Right cardiac atrium (tissue), 5 donors: Measurements from ENCODE around the gene PDGFRB. TPM values are rescaled to one million over a fixed set of nuclear protein-coding genes. Genes with fewer than 3 reads are reported as not detected.

Experiments
- ATAC-seq, 2 donors: fragments of 200-7000 bp; cut with Tn5 transposase; one replicate each; pipeline versions ENCODE4 v1.8.0 to v1.9.1; 2020; ENCODE audit warnings: moderate library complexity in 2 of 2, mild to moderate bottlenecking in 1 of 2
- DNase-seq, 3 donors: peaks; one replicate each; pipeline ENCODE4 v3.0.0-alpha.2; 2020
- H3K27ac ChIP-seq: one replicate; pipeline ENCODE4 v1.5.1; 2013; ENCODE audit warnings: mild to moderate bottlenecking, low read length, control low read depth, moderate library complexity
- H3K27me3 ChIP-seq: one replicate; pipeline ENCODE4 v1.6.1; 2013; ENCODE audit not compliant: control insufficient read depth, insufficient read depth
- H3K4me1 ChIP-seq: one replicate; pipeline ENCODE4 v1.6.1; 2013; ENCODE audit warnings: low read length; ENCODE audit not compliant: control insufficient read depth, insufficient read depth
- H3K4me3 ChIP-seq: one replicate; pipeline ENCODE4 v1.5.1; 2013; ENCODE audit warnings: low read length, control low read depth
- H3K9me3 ChIP-seq: one replicate; pipeline ENCODE4 v1.6.1; 2013; ENCODE audit warnings: low read length; ENCODE audit not compliant: control insufficient read depth
- WGBS: extraction: QIAGEN DNeasy Blood & Tissue Kit; methylation state at CpG from one replicate; pipeline ENCODE4 v1.1.7; 2013; 5-methylcytosine and 5-hydroxymethylcytosine counted together
- intact Hi-C, 4 donors: fragments of 100-400 bp; cut with DNase I; formaldehyde crosslinking; loops; one replicate each; pipeline versions ENCODE4 v1.11.0 to v1.14.0; 2022 to 2023
- polyA plus RNA-seq: library from polyadenylated mRNA; stranded (reverse); fragments of 200-250 nt; gene quantifications from one replicate; pipeline ENCODE4 v1.2.3, GENCODE V29; 2013
- total RNA-seq, 4 donors: library from RNA; stranded (reverse); fragmentation: NEBNext Ultra II Directional; extraction: Animal tissue kit (Norgen Biotek cat#: 25700); gene quantifications; one replicate each; pipeline ENCODE4 v1.2.1, GENCODE V29; 2021
- donor health status: healthy with polysubstance abuse.
- donor health status: DM: no; HTN: yes; CAD: no.
- donor health status: DM: no; HTN: no; CAD: no.
- donor health status: DM: no; HTN: yes; CAD: no; lungs with severe emphysema.
- donor health status: DM: yes; HTN: yes; CAD: no.

PDGFRB gene
- total and polyA plus RNA-seq, 5 donors = 24.6 to 68.0 (median 43.5) TPM

DNA sequence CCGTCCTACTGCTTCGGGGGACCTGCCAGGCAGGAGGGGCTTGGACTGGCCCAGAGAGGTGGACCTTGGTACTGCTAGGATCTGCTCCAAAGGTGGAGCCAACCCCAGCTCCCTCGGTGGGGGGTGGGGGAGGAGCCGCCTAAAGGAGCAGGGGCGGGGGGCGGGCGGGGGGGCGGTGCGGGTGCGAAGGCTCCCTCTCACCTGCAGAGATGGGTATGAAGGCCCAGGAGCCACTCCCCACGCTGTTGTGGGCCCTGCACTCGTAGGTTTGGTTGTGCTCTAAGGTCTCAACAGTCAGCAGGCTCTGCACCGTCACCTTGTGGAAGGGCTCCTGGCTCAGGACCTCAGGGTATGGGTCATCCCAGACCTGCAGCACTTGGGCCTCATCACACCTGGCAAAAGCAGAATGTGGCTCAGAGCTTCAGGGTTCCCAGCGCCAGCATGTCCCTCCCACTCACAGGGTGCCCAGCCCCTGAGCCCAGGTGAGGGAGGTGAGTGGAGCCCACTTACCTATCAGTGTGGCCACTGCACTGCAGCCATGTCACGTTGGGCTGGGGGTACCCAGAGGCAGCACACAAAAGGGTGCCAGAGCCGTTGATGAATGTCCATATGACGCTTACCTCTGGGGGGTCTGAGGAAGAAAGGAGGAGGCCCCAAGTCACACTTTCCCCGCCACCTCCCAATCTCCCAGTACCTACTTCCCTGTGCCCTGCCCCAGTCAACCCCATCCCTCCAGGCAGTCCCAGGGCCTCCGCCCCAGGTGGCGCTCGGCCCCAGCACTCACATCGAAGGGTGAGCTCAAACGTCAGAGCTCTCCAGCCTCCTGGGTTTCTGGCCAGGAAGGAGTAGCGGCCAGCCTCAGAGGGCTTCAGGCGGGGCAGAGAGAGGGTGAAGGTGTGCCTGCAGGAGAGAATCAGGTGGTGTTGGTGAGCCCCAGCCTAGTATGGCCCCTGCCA, 85.7 kb downstream of the PDGFRB start:
- intact Hi-C loops = no loop called here
- DNase-seq (no peak), ATAC-seq (no peak)
- WGBS = 87% methylated on average over 25 of the region's 25 CpGs
- Histone ChIP-seq H3K4me1 (no peaks in the 10 kb centered on the region), H3K4me3 (no peak overlapping the region), H3K27me3 (no peaks in the 10 kb centered on the region), H3K9me3 (no peaks in the 10 kb centered on the region), H3K27ac (no peak overlapping the region)

DNA sequence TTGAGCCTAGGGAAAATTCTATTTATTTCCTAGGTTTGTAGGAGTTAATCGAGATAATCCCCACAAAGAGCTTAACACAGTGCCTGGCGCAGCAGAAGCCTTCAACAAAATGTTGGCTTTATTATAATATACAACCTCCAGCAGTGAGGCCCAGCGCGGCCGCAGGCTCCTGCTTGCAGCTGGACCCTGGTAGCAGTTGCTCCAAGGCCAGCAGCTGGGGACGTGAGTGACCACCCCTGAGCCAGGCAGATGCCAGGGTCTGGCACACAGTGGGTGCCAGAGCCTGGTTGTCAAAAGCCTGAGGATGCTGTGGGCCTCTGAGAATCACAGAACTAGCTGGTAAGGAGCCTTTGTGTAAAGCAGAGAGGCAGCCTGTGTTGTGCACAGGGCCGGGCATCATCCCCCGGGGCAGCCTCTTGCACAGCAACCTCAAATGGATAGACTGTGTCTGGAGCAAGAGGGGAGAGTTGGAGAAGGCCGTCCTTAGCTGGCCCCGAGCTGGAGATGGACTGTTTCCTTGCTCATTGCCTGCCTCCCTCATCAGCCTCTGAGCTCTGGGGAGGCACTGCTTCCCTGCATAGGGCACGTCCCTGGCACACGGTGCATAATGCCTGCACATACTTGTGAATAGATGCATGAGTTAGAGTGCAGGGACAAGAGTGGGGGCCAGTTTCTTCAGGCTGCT, 86.5 kb downstream of the PDGFRB start:
- Histone ChIP-seq H3K27me3 (no peaks in the 10 kb centered on the region), H3K4me3 (no peak overlapping the region), H3K9me3 (no peaks in the 10 kb centered on the region), H3K27ac (no peak overlapping the region), H3K4me1 (no peaks in the 10 kb centered on the region)
- intact Hi-C loops = no loop called here
- ATAC-seq = no peak
- no peak for DNase-seq
- WGBS = 83% methylated on average over 12 of the region's 12 CpGs

DNA sequence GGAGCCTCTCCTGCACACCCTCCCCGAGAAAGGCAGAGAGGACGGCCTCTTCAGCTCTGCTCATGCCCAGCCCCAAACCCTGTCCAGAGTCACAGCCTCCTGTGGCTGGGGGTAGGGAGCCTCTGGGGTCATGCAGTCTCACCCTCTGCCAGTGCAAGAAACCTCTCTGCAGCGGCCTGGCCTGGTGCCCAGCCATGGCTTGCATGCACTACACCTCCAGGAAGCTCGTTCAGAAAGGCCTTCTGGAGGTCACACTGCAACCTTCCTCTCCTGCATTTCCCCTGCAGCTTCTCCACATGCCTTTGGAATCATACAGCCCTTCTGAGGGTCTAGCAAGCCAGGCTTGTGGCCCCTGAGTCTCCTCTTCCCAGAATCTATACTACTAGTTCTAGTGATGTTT, 87.2 kb downstream of the PDGFRB start:
- no peak for ATAC-seq
- no peak overlapping the region for H3K4me3 ChIP-seq
- DNase-seq = no peak

DNA sequence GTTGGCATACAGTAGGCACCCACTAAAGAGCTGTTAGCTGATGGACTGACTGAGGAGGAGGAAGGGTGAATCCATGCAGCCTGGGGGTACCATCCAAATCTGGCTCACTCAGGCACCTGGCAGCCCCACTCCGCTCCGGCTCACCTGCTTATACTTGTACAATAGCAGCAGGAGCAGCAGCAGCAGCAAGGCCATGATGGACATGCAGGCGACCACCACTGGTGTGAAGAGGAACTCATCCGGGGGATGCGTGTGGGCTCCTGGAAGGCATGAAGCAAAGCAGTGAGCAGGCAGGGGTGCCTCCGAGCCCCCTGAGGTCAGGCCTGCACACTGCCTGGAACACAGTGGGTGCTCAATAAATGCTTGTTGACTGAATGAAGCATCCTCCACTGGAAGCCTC, 87.6 kb downstream of the PDGFRB start:
- intact Hi-C loops = no loop called here
- Histone ChIP-seq H3K9me3 (no peaks in the 10 kb centered on the region), H3K27me3 (no peaks in the 10 kb centered on the region), H3K4me1 (no peaks in the 10 kb centered on the region), H3K4me3 (no peak overlapping the region), H3K27ac (no peak overlapping the region)
- ATAC-seq (no peak), DNase-seq (no peak)
- 95% methylated on average over 6 of the region's 6 CpGs for WGBS

More for the DNA sequence above, 87.2 kb downstream of the PDGFRB start:
- WGBS = 45% methylated on average over 4 of the region's 4 CpGs
- Histone ChIP-seq H3K27ac (no peak overlapping the region), H3K4me1 (no peaks in the 10 kb centered on the region), H3K9me3 (no peaks in the 10 kb centered on the region), H3K27me3 (no peaks in the 10 kb centered on the region)
- intact Hi-C loops = no loop called here

DNA sequence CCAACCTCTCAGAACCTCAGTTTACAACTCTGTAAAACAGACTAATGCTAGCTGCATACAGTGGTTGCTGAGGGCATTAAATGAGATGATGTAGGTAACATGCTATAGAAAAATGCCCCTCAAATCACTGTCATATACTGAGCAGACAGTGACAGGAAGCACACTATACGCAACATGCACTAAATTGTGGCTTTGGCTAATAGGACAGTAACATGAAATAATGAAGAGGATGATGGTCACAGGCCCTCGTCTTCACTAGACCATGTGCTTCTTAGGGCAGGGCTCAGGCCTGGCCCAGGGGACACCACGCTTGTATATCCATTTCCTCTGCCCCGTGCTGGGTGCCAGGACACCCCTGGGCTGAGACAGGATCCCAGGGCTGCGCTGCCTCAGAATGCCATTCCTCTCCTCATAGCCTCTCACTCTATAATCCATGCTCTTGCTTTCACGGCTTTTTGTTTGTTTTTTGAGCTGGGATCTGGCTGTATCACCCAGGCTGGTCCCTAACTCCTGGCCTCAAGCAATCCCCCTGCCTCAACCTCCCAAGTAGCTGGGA, 88.2 kb downstream of the PDGFRB start:
- 87% methylated on average over 6 of the region's 6 CpGs for WGBS
- Histone ChIP-seq H3K27ac (no peak overlapping the region), H3K27me3 (no peaks in the 10 kb centered on the region), H3K4me1 (no peaks in the 10 kb centered on the region), H3K4me3 (no peak overlapping the region), H3K9me3 (no peaks in the 10 kb centered on the region)
- intact Hi-C loops = no loop called here
- DNase-seq = no peak
- no peak for ATAC-seq

DNA sequence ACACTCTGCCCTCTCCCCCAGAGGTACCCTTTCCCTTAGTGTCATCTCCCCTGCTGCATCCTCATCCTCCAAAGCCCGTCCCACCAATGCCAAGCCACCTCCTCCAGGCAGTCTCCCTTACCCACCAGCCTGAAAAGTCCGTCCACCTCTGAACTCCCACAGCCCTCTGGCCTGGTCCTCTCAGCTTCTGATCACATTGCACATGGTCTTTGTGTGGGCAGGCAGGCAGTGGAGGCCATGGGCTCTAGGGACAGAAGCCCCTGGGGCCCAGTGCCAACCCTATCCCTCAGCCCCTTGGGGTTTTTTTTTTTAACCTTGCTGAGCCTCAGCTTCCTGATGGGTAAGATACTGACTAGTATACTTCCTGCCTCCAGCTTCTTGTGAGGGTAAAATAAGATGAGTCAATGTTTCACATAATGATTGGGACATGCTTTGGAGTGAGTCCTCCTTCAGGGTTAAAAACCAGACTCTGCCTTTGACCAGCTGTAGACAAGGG, 88.7 kb downstream of the PDGFRB start:
- H3K9me3 ChIP-seq = no peaks in the 10 kb centered on the region
- no peak for DNase-seq
- no peaks in the 10 kb centered on the region for H3K4me1 ChIP-seq
- peak in 1 of 2 donors; percentile 9 for ATAC-seq
- no peak overlapping the region for H3K27ac ChIP-seq
- 85% methylated on average over 2 of the region's 2 CpGs for WGBS
- intact Hi-C loops = no loop called here
- H3K27me3 ChIP-seq = no peaks in the 10 kb centered on the region
- H3K4me3 ChIP-seq = no peak overlapping the region

DNA sequence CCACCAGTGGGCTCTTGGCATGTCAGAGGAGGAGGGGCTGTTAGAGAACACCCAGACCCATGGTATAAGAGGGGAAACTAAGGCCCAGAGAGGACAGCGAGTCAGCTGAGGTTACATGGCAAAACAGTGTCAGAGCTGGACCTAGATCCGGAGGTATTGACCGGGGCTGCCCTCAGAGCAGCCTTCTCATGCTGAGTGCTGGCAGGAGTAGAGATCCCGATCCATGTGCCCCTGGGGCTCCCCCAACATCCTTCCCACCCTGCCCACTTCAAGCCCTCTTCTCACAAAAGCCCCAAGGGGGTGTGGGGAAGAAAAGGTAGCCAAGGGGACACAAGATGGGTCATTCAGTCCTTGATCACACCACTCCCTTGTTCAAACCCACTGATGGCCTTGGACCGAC, 89.2 kb downstream of the PDGFRB start:
- no peak for DNase-seq
- no peaks in the 10 kb centered on the region for H3K9me3 ChIP-seq
- H3K27ac ChIP-seq = no peak overlapping the region
- intact Hi-C loops = no loop called here
- no peaks in the 10 kb centered on the region for H3K27me3 ChIP-seq
- ATAC-seq = no peak
- no peak overlapping the region for H3K4me3 ChIP-seq
- H3K4me1 ChIP-seq = no peaks in the 10 kb centered on the region
- 94% methylated on average over 5 of the region's 5 CpGs for WGBS

DNA sequence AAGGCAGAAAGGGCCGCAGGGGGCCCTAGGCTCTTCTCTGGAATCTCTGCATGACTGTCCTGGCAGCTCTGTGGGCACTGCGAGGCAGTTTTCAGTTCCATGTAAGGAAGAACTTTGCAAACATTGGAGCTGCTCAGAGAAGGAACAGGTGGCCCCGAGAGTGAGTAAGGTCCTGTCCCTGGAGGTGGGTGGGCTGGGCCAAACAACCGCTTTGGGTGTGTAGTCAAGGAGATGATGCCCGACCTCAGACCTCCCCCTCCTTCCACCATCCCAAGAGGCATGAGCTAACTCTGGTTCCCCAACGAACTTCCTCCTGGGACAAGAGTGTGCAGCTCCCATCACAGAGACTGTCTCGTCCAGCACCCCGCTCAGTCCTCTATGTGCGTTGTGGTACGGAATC, 89.8 kb downstream of the PDGFRB start:
- H3K9me3 ChIP-seq = no peaks in the 10 kb centered on the region
- DNase-seq (peak; percentile 65 to 75 (median 65)), ATAC-seq (peak; percentile 54 to 60)
- H3K27me3 ChIP-seq = no peaks in the 10 kb centered on the region
- 64% methylated on average over 10 of the region's 10 CpGs for WGBS
- H3K4me1 ChIP-seq = no peaks in the 10 kb centered on the region
- H3K27ac ChIP-seq = no peak overlapping the region
- intact Hi-C loops = no loop called here
- no peak overlapping the region for H3K4me3 ChIP-seq

DNA sequence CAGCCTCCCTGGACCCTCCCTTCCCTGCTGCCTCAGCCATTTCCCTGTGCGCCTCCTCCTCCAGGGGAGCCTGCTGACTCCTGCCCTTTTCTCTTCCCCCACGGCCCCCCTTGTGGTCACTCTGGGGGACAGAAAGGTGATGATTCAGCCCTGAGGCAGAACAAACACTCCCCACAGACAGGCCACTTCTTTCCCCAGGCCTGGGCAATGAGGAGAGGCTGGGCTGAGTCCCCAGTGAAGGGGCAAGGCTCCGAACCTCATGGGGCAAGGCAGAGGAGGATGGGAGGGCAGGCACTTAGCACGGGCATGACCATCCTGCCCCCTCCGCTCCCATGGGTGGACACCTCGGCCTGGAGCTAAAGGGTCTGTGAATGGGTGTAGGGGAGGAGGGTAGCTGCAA, 90.3 kb downstream of the PDGFRB start:
- Histone ChIP-seq H3K27ac (no peak overlapping the region), H3K4me1 (no peaks in the 10 kb centered on the region), H3K27me3 (no peaks in the 10 kb centered on the region), H3K9me3 (no peaks in the 10 kb centered on the region), H3K4me3 (no peak overlapping the region)
- intact Hi-C loops = no loop called here
- peak; percentile 50 to 62 for ATAC-seq
- DNase-seq = peak; percentile 55 to 76 (median 75)
- WGBS = 67% methylated on average over 6 of the region's 6 CpGs

DNA sequence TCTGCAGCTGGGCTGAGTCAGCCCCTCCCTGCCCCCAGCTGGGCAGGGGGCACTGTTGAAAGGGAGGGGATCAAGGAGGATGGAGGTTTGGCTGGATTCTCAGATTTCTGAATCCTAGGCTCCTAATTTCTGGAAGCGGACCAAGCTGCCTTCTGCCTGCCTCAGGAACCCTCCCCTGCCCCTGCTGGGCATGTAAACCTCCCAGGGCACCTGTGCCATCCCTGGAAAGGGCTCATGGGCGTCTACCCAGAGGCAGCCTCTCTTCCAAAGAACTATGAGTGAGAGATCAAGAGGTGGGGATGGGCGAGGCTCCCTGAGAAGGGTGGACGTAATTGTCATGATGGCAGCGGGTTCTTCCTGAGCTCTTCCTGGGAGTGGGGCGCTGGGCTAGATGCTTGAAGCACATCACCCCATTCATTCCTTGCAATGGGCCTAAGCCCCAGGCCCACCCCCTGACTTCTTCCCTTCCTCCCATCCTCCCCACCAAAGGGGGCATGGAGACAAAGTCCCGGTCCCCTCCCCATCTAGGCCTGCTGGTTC, 90.9 kb downstream of the PDGFRB start:
- intact Hi-C loops = no loop called here
- WGBS = 89% methylated on average over 7 of the region's 7 CpGs
- no peaks in the 10 kb centered on the region for H3K9me3 ChIP-seq
- H3K27ac ChIP-seq = no peak overlapping the region
- H3K27me3 ChIP-seq = no peaks in the 10 kb centered on the region
- no peak for ATAC-seq
- no peak overlapping the region for H3K4me3 ChIP-seq
- H3K4me1 ChIP-seq = no peaks in the 10 kb centered on the region
- no peak for DNase-seq
